ENCODE data around the gene LNX1. TPM values are rescaled to one million over a fixed set of nuclear protein-coding genes. Genes with fewer than 3 reads are reported as not detected.

Gene LNX1
- polyA plus RNA-seq, 3 donors: 0.09 to 0.13 TPM; not detected in 1

GRCh38 chr4:53477636-53478035, 113.7 kb downstream of the LNX1 start:
- H3K27ac ChIP-seq (ENCODE audit: low read depth in 1 of 2, low read length in 2 of 2): no peak overlapping the region
- H3K27me3 ChIP-seq (ENCODE audit: control insufficient read depth in 2 of 2, insufficient read depth in 2 of 2, low read length in 2 of 2): no peaks in the 10 kb centered on the region
- no peaks in the 10 kb centered on the region for H3K4me1 ChIP-seq (ENCODE audit: control insufficient read depth in 1 of 2, insufficient read depth in 2 of 2, low read length in 2 of 2)
- H3K4me3 Mint-ChIP-seq: no peak overlapping the region
- H4K20me1 ChIP-seq (ENCODE audit: insufficient read depth, low read length): no peaks in the 10 kb centered on the region
- H3K79me2 ChIP-seq (ENCODE audit: insufficient read depth, low read length): no peaks in the 10 kb centered on the region
- no peak overlapping the region for H3K9ac ChIP-seq (ENCODE audit: insufficient read depth, low read length, poor library complexity, severe bottlenecking)
- no peak overlapping the region for H3K4me2 ChIP-seq (replicated peaks; ENCODE audit: extremely low read depth, low read length, poor library complexity, severe bottlenecking)
- no peak for TF ChIP-seq CTCF (IDR thresholded peaks at IDR 0.05)
- H3K4me1 Mint-ChIP-seq: peaks cover 6% of the 10 kb centered on the region
- H3K27ac Mint-ChIP-seq: no peak overlapping the region
- WGBS (ENCODE audit: insufficient coverage): no CpG with 5 or more reads among the region's 1 CpG
- intact Hi-C loops (cut with micrococcal nuclease): no loop called here
- H3K27me3 Mint-ChIP-seq (ENCODE audit: low read depth in 3 of 3): peaks cover 0 to 3% (median 0%) of the 10 kb centered on the region in 3 donors
- H3K36me3 Mint-ChIP-seq: no peaks in the 10 kb centered on the region
- H3K9me3 Mint-ChIP-seq: peaks cover 0 to 6% (median 0%) of the 10 kb centered on the region in 7 donors
- H2AFZ ChIP-seq (ENCODE audit: insufficient read depth, low read depth, low read length, poor library complexity, severe bottlenecking): no peak overlapping the region
- H3K9me3 ChIP-seq (replicated peaks in 1 of 2; ENCODE audit: control insufficient read depth in 1 of 2, insufficient read depth in 1 of 2, low read length in 2 of 2): no peaks in the 10 kb centered on the region
- no peak overlapping the region for H3K4me3 ChIP-seq (replicated peaks in 1 of 3; ENCODE audit: low read depth in 2 of 3, low read length in 3 of 3)
- DNase-seq: no peak
- no peaks in the 10 kb centered on the region for H3K36me3 ChIP-seq (replicated peaks in 1 of 2; ENCODE audit: control insufficient read depth in 1 of 2, insufficient read depth in 2 of 2, low read length in 2 of 2)

GRCh38 chr4:53477038-53477565, 114.2 kb downstream of the LNX1 start:
- no peak for DNase-seq
- Histone ChIP-seq H3K9me3 (replicated peaks in 1 of 2; ENCODE audit: control insufficient read depth in 1 of 2, insufficient read depth in 1 of 2, low read length in 2 of 2) (no peaks in the 10 kb centered on the region), H3K4me3 (replicated peaks in 1 of 3; ENCODE audit: low read depth in 2 of 3, low read length in 3 of 3) (no peak overlapping the region), H3K9ac (ENCODE audit: insufficient read depth, low read length, poor library complexity, severe bottlenecking) (no peak overlapping the region), H3K4me1 (ENCODE audit: control insufficient read depth in 1 of 2, insufficient read depth in 2 of 2, low read length in 2 of 2) (no peaks in the 10 kb centered on the region), H3K79me2 (ENCODE audit: insufficient read depth, low read length) (no peaks in the 10 kb centered on the region), H3K27me3 (ENCODE audit: control insufficient read depth in 2 of 2, insufficient read depth in 2 of 2, low read length in 2 of 2) (no peaks in the 10 kb centered on the region), H2AFZ (ENCODE audit: insufficient read depth, low read depth, low read length, poor library complexity, severe bottlenecking) (no peak overlapping the region), H3K4me2 (replicated peaks; ENCODE audit: extremely low read depth, low read length, poor library complexity, severe bottlenecking) (no peak overlapping the region), H3K27ac (ENCODE audit: low read depth in 1 of 2, low read length in 2 of 2) (no peak overlapping the region), H4K20me1 (ENCODE audit: insufficient read depth, low read length) (no peaks in the 10 kb centered on the region), H3K36me3 (replicated peaks in 1 of 2; ENCODE audit: control insufficient read depth in 1 of 2, insufficient read depth in 2 of 2, low read length in 2 of 2) (no peaks in the 10 kb centered on the region)
- Mint-ChIP-seq H3K27ac (no peak overlapping the region), H3K9me3 (peaks cover 0 to 8% (median 0%) of the 10 kb centered on the region in 7 donors), H3K36me3 (no peaks in the 10 kb centered on the region), H3K27me3 (ENCODE audit: low read depth in 3 of 3) (peaks cover 0 to 3% (median 2%) of the 10 kb centered on the region in 3 donors), H3K4me1 (peaks cover 6% of the 10 kb centered on the region), H3K4me3 (no peak overlapping the region)
- WGBS (ENCODE audit: insufficient coverage): 88% methylated on average over 1 of the region's 5 CpGs
- no peak for TF ChIP-seq CTCF (IDR thresholded peaks at IDR 0.05)
- intact Hi-C loops (cut with micrococcal nuclease): no loop called here

Measured in CD14-positive monocyte (primary cell).